Fibroblast of the conjunctiva (primary cell): ENCODE data around the gene RAB25.
A peak's percentile ranks its signal among the peaks of the same experiment; 100 is the strongest.
"Not testable (repeated sequence)": the region's sequence is repeated elsewhere in the genome, so short reads cannot be mapped to it uniquely, and the experiment has no call there.

Source experiments
- DNase-seq: peaks from one replicate; pipeline ENCODE4 v3.0.0-alpha.2; 2010; ENCODE audit warnings: low read depth

RAB25 gene

DNA sequence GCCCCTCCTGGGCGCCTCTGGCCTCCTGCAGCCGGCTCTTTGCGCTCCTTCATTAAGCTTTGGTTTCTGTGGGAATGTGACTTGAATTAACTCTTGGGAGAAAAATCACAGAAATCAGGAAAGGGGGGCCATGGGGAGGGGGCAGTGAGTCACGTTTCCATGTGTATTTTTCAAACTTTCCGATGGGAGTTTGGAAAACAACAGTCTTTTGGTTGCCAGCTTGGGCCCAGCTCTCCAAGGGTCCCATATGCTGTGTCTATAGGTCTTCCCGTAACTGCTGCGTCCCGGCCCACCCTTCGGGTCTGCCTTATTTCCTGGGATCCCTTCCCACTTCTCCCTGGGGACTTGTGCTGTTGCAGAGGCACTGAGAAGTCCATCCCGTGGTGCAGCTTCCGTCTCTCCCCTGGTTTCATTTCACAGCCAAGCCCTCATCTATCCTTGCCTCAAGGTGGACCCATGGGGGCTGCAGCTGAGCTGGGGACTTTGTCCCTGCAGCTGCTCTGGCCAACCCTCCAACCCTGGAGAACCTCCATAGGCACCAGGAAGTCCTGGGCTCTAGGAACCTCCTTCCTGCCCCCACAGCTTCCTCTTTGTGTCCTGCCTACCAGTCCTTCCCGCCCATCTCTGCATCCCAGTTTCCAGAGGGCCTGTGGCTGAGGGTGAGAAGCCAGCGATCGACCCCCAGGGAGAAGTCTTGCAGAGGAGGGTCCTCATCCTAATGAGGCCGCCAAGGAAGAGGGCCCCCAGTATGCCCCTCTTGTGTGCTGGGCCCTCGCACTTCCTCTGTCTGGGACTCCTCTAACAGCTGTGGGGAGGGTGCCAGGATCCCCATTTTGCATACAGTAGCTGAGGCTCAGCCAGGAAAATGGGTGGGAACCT lies 41.9 kb downstream of the RAB25 start:
- DNase-seq = peak; percentile 60

DNA sequence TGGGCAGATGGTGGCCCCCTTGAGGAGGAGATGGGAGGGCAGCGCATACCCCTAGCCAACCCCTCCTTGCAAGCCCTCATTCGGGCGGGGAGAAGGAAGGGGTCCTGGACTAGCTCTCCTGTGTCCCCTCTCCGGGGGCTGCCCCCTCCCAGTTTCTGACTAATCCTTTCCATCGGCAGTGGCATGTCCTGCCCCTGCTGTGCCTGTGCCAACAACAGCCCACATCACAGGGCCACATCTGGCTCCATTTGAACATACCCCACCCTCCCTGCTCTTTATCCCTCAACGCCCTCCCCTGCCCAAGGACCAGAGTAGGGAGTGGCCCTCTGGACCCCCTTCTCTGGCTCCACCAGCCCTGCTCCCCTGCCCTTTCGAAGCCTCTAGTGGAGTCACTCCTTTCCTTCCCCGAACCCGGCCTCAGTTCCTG lies 42.6 kb downstream of the RAB25 start:
- peak; percentile 84 for DNase-seq

DNA sequence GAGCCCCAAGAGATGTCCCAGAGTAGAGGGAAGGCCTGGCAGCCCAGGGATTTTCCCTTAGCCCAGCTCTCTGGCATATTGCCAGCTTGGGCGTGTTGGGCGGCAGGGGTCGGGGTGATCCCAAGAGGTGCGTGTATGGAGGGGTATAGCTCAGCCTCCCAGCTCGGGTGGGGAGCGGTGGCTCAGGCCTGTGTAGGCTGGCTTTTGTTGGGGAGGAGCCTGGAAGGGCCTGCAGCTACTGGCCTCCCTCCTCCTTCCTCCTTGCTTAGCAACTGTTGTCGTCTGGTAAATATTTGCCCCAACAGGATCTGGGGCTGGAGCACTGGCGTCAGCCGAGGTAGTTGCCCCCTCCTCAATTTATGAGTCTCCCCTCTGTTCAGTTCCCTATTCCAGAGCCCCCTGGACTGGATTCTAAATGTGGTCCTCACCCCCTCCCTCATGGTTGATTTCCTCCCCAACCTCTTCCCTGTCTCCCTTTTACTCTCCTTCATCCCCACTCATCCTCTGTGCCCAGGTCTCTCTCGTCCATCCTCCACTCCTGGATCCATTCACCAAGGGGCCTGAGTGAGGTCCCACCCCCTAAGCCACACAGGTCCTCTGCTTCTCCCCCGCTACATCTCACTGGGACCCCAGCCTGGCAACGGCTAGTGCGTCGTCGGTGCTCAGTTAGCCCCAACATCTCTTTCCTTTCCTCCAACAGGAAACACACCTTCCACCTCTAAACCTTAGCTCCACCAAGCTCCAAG lies 43.3 kb downstream of the RAB25 start:
- peak; percentile 94 for DNase-seq

DNA sequence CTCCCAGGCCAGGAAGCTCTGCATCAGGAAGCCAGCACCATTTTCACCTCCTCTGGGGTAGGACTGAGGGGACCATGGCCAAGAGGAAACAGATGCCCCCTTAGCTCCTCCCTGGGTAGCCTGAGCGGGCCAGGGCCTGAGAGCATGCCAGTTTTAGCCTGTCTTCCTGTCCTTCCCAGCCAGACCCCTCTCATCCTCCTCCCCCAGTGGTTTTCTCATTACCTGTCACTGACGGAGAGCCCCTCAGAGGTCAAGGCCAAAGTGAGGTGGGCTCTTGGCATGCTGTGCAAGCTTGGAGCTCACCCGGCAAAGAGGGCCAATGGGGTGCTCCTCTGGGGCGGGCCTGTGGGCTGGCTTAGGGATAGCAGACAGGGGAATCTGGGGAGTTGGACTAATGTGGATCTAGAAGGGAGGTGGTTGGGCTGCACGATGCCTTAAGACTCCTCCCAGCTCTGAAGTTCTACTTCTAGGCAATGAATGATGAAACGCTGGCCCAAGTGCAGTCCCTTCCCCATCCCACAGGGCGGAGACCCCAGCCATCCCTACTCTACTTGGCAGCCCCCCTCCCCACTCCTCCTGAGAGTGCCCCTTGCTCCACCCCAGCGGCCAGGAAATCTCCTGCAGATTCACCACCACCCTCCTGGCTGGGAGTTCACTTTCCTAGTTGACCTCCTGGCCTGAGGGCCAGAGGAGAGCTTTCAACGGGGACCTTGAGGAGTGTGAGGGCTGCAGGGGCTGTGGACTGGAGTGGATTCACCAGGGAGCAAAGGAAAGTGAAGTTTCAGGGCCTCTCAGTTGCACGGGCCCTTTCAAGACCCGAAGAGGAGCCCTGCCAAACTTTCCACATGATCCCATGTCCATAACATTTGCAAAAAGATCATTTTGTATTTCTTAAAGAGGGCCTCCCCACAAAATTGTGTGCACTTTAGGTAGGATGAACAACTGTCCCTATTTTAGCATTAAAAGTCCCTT lies 44.2 kb downstream of the RAB25 start:
- peak; percentile 88 for DNase-seq

DNA sequence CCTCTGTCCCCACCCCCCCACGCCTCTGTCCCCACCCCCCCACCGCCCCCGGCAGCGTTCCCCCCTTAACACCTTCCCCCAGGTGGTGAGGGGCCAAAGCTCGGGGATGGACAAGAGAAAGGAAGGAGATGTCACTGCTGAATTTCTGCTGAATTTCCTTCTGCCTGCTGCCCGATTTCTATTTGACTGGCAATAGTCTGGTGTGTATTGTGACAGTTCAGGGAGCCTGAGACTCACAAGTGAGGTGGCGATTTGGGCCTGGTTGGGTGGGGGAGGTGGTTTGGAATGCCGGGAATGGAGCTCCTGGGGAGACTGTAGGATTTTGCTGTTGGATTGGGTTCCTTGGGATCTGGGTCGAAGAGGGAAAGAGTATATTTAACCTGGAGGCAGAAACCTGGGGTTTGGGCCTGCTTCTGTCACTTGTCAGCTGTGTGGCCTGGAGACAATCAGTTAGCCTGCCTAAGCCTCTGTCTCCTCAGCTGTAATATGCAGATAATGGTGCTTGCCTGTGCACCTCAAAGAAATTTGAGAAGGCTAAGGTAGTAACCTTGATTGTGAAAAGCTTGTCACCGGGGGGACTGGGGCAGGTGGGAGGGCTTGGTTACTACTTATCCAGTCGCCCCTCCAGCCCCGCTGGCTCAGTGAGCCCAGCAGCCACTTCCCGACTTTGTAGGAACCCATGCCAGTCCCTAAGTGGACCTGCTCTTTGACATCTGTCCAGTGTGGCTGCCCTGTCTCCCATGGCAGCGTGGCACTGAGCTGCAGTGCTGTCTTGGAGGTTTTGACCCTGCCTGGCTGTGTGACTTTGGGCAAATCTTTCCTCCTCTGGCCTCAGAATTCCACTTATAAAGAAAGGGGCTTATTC lies 45.9 kb downstream of the RAB25 start:
- no peak for DNase-seq

DNA sequence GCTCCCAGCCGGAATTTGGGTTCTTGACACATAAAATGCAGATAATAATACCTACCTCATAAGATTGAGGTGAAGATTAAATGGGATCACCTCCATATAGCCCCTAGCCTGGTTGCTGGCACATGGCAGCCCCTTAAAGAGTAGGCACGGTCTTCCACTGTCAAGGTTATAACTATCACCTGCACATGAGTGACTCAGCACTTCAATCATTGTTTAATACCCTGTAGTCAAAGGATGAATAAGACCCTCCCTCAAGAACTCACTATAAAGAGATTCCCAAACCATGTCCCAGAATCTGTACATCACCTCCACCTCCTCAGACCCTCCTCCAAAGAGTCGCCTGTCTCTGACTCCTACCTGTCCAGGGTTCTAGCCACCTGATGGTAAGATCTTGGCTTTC lies 47.1 kb downstream of the RAB25 start:
- DNase-seq = no peak

DNA sequence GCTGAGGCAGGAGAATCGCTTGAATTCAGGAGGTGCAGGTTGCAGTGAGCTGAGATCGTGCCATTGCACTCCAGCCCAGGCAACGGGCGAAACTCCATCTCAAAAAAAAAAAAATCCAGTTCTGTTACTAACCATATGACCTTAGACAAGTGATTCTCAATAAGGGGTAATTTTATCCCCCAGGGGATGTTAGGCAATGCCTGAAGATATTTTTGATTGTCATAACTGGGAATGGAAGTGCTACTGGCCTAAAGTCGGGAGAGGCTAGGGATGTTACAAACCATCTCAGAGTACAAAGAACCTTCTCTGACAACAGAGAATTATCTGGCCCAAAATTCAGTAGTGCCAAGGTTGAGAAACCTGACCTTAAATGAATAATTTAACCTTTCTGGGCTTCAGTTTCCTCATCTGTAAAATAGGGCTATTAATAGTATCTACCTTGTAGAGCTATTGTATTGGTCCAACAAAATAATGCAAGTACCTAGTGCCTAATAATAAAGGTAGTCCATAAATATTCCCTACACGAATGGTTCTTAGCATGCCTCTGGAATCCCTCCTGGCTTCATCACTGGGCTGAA lies 47.8 kb downstream of the RAB25 start:
- no peak for DNase-seq

DNA sequence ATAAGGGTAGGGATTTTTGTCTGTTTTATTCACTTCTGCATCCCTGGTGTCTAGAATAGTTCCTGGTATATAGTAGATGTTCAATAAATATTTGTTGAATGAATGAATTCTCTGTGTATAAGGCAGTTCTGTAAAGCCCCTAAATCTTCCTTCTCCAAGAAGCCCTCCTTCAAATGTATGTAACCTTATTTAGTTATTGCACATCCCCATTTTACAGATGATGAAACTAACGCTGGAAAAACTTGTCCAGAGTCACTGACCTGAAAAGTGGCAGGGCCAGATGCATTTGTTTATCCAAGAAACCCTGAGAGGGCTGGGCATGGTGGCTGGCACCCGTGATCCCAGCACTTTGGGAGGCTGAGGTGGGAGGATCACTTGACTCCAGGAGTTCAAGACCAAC lies 49.3 kb downstream of the RAB25 start:
- DNase-seq = no peak

DNA sequence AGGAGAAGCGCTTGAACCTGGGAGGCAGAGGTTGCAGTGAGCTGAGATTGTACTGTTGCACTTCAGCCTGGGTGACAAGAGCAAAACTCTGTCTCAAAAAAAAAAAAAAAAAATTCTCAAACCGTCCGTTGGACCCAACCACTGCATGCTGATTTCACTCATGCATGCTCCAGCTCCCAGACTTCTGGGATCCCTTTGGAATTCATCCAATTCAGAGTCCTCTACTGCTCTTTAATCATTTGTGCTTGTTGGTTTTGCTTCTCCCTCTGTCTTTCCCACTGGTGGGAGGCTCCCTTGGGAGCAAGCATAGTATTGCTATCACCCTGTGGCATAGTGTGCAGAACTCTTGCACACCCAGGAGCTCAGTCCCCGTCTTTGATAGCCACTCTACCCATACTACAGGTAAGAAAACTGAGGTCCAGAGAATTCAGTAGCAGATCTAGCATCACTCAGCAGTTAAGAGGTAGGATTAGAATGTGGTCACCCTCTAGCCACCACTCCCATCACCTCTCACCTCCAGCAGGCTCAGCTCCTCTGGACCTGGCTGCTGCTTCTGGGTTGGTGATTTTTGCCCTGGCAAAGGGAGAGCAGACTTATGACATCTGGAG lies 50.5 kb downstream of the RAB25 start:
- no peak for DNase-seq

DNA sequence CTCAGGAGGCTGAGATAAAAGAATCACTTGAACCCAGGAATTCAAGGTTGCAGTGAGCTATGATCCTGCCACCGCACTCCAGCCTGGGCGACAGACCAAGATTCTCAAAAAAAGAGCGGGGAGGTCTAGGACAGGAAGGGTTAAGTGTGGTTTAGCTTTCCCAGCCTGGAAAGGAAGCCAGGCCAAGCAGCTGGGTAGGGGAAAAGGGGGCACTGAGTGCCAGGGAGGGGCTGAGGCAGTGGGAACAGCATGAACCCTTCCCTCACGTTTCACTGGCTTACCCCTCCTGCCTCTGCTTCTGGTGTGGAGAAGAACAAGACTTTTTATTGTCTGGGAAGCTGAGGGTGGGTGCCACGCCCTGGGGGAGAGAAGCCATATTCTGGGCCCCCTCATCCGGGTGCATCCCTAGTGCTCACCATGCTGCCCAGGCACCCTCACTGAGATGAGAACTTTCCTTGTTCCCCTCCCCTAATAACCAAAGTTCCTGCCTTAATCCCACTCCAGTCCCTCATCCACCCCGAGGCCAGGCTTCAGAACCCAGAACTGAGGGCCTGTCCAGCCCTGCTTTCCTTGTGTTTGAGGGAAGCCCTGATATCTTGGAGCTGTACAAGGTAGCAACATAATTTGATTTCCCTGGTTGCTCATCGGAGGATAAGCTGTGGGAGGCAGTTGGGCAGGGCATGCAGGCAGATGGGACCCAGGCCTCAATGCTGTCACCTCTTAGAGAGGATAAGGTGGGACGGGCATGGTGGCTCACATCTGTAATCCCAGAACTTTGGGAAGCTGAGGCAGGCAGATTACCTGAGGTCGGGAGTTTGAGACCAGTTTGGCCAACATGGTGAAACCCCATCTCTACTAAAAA lies 51.5 kb downstream of the RAB25 start:
- no peak for DNase-seq

DNA sequence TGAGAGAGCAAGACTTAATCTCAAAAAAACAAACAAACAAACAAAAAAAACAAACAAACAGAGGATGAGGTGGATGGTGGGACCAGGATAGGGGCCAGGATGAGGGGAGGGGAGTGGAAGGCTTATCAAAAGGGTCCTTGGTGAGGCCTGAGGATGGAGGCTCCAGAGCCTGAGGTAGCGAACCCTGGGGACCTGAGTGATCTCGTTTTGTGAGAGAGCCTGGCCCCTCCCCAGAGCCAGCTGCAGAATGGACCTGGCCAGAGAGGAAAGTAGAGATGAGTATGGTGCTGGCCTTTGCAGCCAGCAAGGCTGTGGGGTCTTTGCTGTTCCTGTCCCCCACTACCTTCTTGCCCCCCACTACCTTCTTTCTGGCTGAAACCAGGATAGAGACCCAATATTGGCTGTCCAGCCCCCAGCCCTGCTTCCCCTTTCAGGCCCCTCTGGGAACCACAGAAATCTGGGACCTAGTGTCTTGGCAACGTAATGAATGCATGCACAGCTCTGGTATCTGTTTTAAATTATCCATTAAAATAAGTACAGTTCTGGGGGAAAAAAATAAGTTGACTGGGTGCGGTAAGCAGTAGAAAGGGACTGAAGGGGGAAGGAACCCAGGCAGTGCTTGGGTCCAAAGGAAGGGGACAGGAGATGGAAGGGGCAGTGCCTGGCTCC lies 52.5 kb downstream of the RAB25 start:
- DNase-seq = no peak

DNA sequence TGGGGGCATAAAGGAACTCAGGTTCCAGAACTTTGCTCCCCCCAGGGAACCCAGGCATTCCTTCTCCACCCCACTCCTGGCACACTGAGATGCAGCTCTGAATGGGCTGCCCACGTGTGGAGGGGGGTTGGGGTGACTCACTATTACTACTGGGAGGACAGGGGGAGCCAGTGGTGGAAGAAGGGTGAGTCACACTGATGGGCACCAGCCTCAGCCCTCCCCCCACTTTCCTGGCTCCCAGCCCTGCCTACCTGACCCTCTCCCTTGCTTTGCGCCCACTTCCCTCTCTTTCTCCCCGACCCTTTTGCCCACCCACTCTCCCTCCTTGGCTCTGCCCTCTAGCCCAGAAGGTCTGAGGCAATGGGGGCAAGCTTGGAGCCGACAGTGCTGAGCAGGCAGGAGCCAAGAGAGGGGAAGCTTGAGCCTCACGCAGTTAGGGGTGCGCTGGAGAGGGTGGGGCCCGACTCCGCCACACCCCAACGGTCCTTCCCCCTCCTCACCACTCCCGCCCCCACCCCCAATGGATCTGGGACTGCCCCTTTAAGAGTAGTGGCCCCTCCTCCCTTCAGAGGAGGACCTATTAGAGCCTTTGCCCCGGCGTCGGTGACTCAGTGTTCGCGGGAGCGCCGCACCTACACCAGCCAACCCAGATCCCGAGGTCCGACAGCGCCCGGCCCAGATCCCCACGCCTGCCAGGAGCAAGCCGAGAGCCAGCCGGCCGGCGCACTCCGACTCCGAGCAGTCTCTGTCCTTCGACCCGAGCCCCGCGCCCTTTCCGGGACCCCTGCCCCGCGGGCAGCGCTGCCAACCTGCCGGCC lies 53.4 kb downstream of the RAB25 start, which contains the start of gene LMNA:
TSS of gene LMNA (plus strand) at position 611 of the 818 bp plus-strand sequence. CDS start 208 bp downstream, outside the sequence.
- DNase-seq = peak; percentile 98

DNA sequence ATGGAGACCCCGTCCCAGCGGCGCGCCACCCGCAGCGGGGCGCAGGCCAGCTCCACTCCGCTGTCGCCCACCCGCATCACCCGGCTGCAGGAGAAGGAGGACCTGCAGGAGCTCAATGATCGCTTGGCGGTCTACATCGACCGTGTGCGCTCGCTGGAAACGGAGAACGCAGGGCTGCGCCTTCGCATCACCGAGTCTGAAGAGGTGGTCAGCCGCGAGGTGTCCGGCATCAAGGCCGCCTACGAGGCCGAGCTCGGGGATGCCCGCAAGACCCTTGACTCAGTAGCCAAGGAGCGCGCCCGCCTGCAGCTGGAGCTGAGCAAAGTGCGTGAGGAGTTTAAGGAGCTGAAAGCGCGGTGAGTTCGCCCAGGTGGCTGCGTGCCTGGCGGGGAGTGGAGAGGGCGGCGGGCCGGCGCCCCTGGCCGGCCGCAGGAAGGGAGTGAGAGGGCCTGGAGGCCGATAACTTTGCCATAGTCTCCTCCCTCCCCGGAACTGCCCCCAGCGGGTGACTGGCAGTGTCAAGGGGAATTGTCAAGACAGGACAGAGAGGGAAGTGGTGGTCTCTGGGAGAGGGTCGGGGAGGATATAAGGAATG lies 54.1 kb downstream of the RAB25 start:
- DNase-seq = no peak

DNA sequence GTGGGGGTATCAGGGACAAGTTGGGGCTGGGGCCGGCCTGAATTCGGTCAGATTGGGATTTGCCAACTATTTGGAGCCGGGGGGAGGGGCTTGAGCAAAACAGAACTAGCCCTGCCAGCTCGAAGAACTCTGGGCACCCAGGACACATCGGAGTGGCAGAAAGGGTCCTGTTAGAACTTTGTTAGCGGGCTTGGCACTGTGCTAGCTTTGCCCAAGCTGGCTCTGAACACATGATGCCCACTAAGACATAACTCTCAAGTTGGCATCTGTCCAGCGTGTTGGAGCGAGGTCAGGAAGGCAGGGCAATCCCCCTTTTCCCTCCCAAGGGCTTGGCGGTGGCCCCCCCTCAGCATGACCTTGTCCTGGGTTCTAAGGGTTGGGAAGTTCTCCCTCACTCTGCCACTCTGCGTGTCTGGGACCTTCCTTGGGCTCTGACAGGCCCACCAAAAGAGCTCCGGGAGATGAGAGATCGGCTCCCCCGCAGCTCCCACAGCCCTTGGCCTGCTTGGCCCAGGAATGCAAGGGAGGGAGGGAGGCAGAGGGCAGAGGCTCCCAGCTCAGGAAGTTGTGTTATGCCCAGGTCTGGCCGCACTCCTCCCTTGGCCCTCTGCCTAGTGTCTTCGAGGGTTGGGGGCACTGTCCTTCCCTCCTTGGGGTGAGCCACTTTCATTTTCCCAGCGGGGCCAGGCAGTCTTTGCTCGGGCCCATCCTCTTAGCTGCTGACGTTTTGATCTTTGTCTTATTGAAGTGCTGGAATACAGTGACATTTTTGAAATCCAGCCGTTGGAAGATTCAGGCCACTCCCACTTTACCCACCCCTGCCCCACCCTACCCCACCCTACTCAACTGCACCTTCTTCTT lies 54.8 kb downstream of the RAB25 start:
- DNase-seq = no peak

DNA sequence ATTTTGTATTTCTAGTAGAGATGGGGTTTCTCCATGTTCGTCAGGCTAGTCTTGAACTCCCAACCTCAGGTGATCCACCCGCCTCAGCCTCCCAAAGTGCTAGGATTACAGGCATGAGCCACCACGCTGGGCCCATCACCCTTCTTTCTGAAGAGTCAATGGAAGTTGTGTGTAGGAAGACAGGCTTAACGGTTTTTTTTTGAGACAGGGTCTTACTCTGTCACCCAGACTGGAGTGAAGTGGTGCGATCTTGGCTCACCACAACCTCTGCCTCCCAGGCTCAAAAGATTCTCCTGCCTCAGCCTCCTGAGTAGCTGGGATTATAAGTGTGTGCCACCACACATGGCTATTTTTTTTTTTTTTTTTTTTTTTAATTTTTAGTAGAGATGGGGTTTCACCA lies 55.8 kb downstream of the RAB25 start:
- not testable (repeated sequence) for DNase-seq

DNA sequence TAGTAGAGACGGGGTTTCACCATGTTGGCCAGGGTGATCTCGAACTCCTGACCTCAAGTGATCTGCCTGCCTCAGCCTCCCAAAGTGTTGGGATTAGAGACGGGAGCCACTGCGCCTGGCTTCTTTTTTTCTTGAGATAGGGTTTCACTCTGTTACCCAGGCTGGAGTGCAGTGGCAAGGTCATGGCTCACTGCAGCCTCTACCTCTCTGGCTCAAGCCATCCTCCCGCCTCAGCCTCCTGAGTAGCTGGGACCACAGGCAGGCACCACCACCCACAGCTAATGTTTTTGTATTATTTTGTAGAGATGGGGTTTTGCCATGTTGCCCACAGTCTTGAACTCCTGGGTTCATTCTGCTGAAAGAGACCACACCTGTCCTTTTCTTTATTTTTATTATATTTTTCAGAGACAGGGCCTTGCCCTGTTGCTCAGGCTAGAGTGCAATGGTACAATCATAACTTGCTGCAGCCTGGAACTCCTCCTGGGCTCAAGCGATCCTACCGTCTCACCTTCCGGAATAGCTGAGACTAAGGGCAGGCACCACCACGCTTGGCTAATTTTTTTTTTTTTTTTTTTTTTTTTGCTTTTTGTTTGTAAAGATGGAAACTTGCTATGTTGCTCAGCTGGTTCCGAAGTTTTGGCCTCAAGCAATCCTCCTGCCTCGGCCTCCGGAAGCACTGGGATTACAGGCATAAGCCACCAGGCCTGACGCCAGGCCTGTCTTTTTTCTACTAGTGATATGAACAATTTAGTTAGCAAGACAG lies 56.6 kb downstream of the RAB25 start:
- no peak for DNase-seq
